Fibroblast of skin of left quadriceps (primary cell): ENCODE results near the gene RAB11A.

Experiments used
- DNase-seq, 2 experiments: peaks; one replicate each; pipeline ENCODE4 v3.0.0-alpha.2; 2013; ENCODE audit warnings: low read depth in 2 of 2

Gene RAB11A

DNA sequence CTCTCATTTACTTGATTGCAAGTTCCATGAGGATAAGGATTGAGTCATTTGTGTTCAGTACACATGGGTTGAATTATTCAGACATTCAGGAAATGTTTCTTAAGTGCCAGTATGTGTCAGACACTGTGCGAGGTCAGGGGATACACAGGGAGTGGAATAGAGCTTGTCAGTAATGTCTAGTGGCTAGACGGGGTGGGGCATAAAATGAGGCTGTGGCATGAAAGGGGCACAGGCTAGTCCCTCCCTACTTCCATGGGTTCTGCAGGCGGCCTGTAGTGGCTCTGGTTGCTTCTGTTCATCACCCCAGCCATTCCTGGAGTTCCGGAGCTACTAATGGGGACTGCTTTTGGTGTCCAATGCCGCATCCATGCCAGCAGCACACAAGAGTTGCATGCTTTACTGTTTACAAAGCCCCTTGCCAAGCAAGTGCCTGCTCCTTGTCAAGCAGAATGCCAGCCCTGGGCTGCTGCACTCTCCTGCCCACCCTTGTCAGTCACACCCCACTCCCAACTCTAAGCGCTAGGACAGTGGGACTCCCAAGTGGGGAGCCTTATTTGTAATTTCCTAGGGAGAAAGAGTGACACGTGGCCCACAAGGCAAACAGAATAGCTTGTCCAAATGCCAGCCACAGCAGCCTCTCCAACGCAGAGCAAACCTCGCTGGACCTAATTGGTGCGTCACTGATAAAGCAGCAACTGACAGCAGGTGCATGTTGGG, 70.8 kb downstream of the RAB11A start:
- DNase-seq: peak; percentile 77 to 81

DNA sequence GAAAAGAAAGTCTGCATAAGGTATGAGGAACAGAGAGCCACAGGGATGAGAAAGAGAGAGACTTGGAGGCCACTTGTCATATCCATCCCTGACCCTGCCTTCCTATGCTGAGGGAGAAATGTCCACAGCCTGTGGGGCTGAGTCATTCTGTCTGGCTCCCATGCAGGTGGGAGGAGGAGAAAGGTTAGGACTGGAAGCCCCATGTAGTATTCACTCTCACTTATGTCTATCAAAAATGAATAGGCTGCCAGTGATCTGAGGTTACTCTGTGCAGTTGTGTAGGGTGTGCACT, 71.3 kb downstream of the RAB11A start:
- DNase-seq: no peak
